GDM1 (cell line): ENCODE data around the gene FGD6.
A peak's percentile ranks its signal among the peaks of the same experiment; 100 is the strongest.
"Not testable (repeated sequence)": the region's sequence is repeated elsewhere in the genome, so short reads cannot be mapped to it uniquely, and the experiment has no call there.

Experiments
- DNase-seq: peaks from one replicate; lab custom pipeline; 2025; lab: John Stamatoyannopoulos, UW

Gene FGD6

DNA sequence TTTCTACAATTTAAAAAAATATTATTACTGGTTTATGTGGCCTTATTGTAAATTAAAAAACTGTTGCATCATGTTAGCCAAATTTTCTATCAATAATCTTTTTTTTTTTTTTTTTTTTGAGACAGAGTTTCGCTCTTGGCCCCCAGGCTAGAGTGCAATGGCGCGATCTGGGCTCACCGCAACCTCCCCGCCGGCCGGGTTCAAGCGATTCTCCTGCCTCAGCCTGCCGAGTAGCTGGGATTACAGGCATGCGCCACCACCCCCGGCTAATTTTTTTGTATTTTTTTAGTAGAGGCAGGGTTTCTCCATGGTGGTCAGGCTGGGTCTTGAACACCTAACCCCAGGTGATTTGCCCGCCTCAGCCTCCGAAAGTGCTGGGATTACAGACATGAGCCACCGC is 16.9 kb upstream of the FGD6 start:
- not testable (repeated sequence) for DNase-seq

GRCh38 chr12:95231190-95231589 is 13.9 kb upstream of the FGD6 start:
- no peak for DNase-seq

- no peak for DNase-seq
These were observed 13.0 kb upstream of the FGD6 start for GRCh38 chr12:95230313-95230712.

DNA sequence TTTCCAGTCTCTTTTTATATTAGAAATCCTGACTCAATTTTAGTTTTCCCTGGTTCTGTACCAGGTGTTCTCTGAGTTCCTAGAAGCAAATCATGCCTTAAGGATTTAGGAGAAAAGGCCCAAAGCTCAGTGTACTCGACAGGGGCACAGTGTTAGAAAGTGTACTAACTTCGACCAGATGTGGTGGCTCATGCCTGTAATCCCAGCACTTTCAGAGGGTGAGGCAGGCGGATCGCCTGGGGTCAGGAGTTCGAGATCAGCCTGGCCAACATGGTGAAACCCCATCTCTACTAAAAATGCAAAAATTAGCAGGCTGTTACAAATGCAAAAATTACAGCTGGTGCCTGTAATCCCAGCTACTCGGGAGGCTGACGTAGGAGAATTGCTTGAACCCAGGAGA is 12.4 kb upstream of the FGD6 start:
- no peak for DNase-seq

GRCh38 chr12:95228617-95229016 is 11.3 kb upstream of the FGD6 start:
- DNase-seq = no peak

GRCh38 chr12:95227818-95228356 is 10.6 kb upstream of the FGD6 start:
- no peak for DNase-seq

DNA sequence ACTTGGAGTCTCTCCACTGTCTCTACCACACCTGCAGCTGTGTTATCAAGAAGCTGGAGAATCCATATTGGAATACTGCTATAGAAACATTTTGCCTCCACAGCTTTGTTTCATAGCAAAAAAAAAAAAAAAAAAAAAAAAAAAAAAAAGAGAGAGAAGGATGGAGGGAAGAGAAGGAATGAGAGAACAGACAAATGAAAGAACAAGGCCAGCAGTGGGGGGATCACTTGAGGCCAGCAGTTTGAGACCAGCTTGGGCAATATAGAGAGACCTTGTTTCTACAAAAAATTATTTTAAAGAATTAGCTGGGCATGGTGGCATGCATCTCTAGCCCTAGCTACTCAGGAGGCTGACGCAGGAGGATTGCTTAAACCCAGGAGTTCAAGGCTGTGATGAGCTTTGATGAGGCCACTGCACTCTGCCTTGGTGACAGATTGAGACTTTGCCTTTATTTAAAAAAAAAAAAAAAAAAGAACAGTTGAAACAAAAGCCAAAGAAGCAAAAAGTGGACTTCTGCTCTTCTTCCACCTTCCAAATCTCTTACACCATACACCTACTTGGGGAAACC is 8.5 kb upstream of the FGD6 start:
- DNase-seq = no peak

DNA sequence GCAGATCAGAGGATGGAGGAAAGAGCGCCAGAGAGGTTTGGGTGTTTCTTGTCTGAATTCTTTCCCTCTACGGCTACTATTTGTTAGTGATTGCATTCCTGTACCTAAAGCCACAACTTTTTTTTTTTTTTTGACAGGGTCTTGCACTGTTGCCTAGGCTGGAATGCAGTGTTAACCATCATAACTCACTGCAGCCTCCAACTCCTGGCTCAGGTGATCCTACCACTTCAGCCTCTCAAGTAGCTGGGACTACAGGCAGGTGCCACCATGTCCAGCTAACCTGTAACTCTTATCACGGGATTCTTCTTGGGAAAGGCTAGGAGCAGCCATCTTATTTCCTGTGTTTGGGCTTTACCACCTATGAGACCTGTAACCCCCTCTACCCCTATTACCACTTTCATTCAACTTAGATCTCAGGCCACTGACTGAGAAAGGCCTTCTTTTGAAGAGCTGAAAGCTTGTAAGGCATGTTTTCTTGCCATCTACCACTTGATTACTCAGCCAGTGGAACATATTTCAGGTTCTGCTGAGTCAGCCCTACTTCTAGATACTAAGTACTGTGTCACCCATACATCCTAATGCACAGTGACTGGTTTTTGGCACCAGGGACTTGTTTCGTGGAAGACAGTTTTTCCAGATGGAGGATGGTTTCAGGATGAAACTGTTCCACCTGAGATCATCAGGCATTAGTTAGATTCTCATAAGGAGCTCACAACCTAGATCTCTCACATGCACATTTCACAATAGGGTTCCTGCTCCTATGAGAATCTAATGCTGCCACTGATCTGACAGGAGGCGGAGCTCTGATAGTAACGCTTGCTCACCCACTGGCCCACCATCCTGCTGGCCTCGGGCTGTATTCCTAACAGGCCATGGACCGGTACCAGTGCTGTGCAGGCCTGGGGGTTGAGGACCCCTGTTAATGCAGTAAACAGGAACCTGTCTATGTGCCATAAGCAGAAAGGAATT is 7.2 kb upstream of the FGD6 start:
- DNase-seq = no peak

GRCh38 chr12:95220726-95221125 is 3.5 kb upstream of the FGD6 start:
- no peak for DNase-seq

- no peak for DNase-seq
These were observed 2.9 kb upstream of the FGD6 start for GRCh38 chr12:95220190-95220589.

- peak; percentile 45 for DNase-seq
These were observed 1.2 kb upstream of the FGD6 start for GRCh38 chr12:95218150-95219133.

- DNase-seq = no peak
These were observed 423 bp downstream of the FGD6 start for GRCh38 chr12:95216711-95217376.

DNA sequence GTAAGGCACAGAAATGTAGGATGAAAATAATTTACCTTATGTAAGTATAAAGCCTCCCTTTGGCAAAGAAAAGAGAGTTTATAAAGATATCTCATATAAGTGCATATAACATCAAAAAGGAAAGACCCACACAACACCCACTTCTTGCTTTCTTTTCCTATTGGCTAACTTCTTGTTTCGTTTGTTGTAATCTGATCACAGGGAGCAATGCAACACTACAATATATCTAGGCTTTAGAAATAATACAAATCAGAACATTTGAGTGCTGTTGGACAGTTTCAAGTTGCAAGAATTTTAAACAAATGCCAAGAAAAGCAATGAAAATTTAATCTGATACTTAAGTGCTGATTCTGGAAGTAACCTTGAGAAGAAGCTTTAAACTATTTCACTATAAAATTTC is 1.3 kb downstream of the FGD6 start:
- no peak for DNase-seq

- no peak for DNase-seq
These were observed 2.8 kb downstream of the FGD6 start for GRCh38 chr12:95214466-95214865.

DNA sequence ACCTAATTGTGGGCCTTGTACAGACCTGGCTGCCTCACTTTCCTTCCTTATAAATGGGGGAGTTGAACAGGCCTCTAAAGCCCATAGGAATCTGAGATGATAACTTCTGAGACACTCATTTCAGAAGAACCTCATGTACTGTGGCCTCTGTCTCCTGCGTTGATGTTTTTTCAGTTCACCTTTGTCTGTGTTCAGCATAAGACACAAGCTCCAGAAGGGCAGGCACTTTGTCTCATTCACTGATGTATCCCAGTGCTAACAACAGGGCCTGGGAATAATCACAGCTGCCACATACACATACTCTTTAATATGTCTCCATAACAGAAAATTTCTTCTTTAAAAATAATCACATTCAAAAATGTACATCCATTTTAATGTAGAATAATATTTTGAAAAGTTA is 3.3 kb downstream of the FGD6 start:
- no peak for DNase-seq

GRCh38 chr12:95213119-95213518 is 4.1 kb downstream of the FGD6 start:
- no peak for DNase-seq

DNA sequence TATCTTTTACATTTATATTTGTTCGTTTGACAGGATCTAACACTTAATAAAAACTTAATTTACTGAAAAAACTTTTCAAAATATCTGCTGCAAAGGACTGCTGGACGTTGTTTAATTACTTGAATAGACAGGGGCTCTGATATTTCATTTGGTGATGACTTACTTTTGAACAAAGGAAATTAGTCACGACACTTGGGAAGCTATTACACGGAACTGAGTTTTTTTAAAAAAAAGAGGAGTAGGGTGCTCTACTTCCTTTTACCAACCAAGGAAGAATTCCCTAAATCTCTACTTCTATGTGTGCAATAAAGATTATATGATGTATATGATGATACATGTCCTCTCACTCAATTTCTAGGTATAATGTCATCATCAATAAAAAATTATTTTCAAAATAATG is 4.7 kb downstream of the FGD6 start:
- DNase-seq = no peak

DNA sequence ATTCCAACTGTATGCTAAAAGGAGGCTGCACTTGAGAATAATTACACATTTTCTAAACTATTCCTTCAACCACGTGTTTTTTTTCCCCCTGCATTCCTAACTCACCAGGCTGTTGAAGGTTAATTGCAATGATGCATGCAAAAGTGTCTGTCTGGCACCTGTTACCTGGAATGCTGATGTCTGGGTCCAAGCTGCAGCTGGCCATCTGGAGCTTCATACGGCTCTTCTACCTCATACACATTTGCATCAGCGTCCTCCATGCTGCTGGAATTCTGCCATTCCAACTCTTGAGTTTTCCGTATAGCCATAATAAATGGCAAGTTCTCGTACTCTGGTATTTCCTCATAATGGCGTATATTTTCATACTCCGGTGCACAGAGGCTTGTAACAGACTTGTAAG is 8.6 kb downstream of the FGD6 start:
- DNase-seq = no peak

- DNase-seq = no peak
These were observed 9.9 kb downstream of the FGD6 start for GRCh38 chr12:95207407-95207806.

DNA sequence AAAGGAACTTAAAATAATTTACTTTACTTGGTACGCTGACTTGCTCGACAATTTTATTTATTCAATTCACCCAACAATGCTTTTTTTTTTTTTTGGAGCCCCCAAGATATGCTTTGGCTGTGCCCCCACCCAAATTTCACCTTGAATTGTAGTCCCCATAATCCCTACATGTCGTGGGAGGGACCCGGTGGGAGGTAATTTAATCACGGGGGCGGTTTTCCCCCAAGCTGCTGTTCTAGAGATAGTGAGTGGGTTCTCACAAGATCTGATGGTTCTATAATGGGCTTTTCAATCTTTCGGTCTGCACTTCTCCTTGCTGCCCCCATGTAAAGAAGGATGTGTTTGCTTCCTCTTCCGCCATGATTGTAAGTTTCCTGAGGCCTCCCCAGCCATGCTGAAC is 10.4 kb downstream of the FGD6 start:
- no peak for DNase-seq

GRCh38 chr12:95205685-95206084 is 11.6 kb downstream of the FGD6 start:
- peak; percentile 13 for DNase-seq
